Transverse colon (tissue), 4 donors: ENCODE results near the gene THSD4. TPM values are rescaled to one million over a fixed set of nuclear protein-coding genes. Genes with fewer than 3 reads are reported as not detected.
A peak's percentile ranks its signal among the peaks of the same experiment; 100 is the strongest.
"Not testable (repeated sequence)": the region's sequence is repeated elsewhere in the genome, so short reads cannot be mapped to it uniquely, and the experiment has no call there.

Source experiments
- DNase-seq: peaks from one replicate; pipeline ENCODE4 v3.0.0-alpha.2; 2019
- H3K27ac ChIP-seq, 4 donors: fragments of 200-600 bp; sonication (generic); 2 replicates each; pipeline ENCODE4 v1.5.1; 2016 to 2018; ENCODE audit warnings: inconsistent platforms in 4 of 4
- H3K27me3 ChIP-seq: fragments of 200-600 bp; sonication (generic); 2 replicates; pipeline ENCODE4 v1.5.1; 2017; ENCODE audit warnings: inconsistent platforms
- H3K36me3 ChIP-seq, 4 donors: fragments of 200-600 bp; sonication (generic); 2 replicates each; pipeline ENCODE4 v1.5.1; 2017 to 2019; ENCODE audit warnings: inconsistent platforms in 4 of 4
- H3K4me1 ChIP-seq, 4 donors: fragments of 200-600 bp; sonication (generic); 2 replicates each; pipeline ENCODE4 v1.5.1; 2017 to 2020; ENCODE audit warnings: inconsistent platforms in 4 of 4
- H3K4me3 ChIP-seq, 4 donors: fragments of 200-600 bp; sonication (generic); 1 replicate in 1 of 4; 2 replicates in 3 of 4; pipeline versions ENCODE4 v1.5.1 to v1.6.1; 2017 to 2019; ENCODE audit warnings: inconsistent platforms in 4 of 4
- H3K9me3 ChIP-seq, 2 donors: fragments of 200-600 bp; sonication (generic); 2 replicates each; pipeline ENCODE4 v1.5.1; 2017 to 2019; ENCODE audit warnings: inconsistent platforms in 2 of 2
- EP300 ChIP-seq: sonication (generic); formaldehyde crosslinking; IDR thresholded peaks from one replicate; pipeline ENCODE4 v1.6.1; 2017; ENCODE audit warnings: antibody characterized with exemption, low read depth
- POLR2A ChIP-seq: fragments of 450-650 bp; IDR thresholded peaks from one replicate; pipeline ENCODE4 v1.6.1; 2016; ENCODE audit warnings: antibody characterized with exemption, mild to moderate bottlenecking, moderate library complexity
- POLR2AphosphoS5 ChIP-seq, 3 donors: sonication (generic); formaldehyde crosslinking; IDR thresholded peaks; one replicate each; pipeline ENCODE4 v1.6.1; 2016; ENCODE audit warnings: antibody characterized with exemption in 3 of 3
- WGBS, 2 donors: methylation state at CpG; one replicate each; pipeline ENCODE4 v1.1.5; 2018; ENCODE audit warnings: low coverage in 1 of 2; 5-methylcytosine and 5-hydroxymethylcytosine counted together
- in situ Hi-C, 4 donors: fragments of 200-750 bp; cut with MboI; loops; one replicate each; pipeline versions ENCODE4 v1.15.0 to v1.15.1; 2017; ENCODE audit warnings: low sequenced_read_pairs in 3 of 4, low pct_ligation_motif_present in 1 of 4, low pct_unique_long_range_greater_than_20kb in 1 of 4
- intact Hi-C: fragments of 100-400 bp; cut with DNase I; formaldehyde crosslinking; loops from one replicate; pipeline ENCODE4 v1.15.1; 2023; ENCODE audit warnings: low total_unique reads
- total RNA-seq, 4 donors: library from RNA; depleted of rRNA; stranded (reverse); fragments of >200 nt; gene quantifications; one replicate each; pipeline ENCODE4 v1.1.0, GENCODE V29; 2016
- TF ChIP-seq, protein P1 (sequence below), 5 experiments: fragments of 200-600 bp in 3 of 5; fragments of 450-650 bp in 2 of 5; sonication (generic) in 3 of 5; IDR thresholded peaks; 1 replicate in 2 of 5; 2 replicates in 3 of 5; pipeline ENCODE4 v1.5.1; 2016 to 2017; ENCODE audit warnings: antibody characterized with exemption in 5 of 5, inconsistent platforms in 3 of 5, mild to moderate bottlenecking in 2 of 5, moderate library complexity in 1 of 5

Gene THSD4
- total RNA-seq, 4 donors from 2014 or later = 13.3 to 57.2 (median 47.4) TPM

DNA sequence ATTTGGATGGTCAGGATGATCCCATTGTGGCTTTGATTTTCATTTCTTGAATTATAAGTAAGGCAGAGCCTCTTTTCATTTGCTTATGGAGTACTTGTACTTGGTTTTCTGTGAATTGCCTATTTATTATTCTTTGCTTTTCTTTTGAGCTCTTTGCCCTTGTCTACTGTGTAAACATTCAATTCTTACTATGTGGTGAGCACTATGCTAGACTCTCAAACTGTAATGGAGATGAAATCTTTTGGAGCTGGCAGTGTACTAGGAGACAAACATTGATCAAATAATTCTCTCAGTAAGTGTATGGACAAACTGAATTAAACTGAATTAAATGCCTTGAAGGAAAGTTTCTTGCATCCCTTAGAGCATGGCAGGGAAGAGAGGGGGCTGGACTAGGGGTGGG lies 608.1 kb downstream of the THSD4 start:
- H3K27ac ChIP-seq = no peak overlapping the region
- TF ChIP-seq POLR2AphosphoS5 (IDR thresholded peaks at IDR 0.05) = no peak
- no peak for TF ChIP-seq EP300
- TF ChIP-seq, protein P1, sequence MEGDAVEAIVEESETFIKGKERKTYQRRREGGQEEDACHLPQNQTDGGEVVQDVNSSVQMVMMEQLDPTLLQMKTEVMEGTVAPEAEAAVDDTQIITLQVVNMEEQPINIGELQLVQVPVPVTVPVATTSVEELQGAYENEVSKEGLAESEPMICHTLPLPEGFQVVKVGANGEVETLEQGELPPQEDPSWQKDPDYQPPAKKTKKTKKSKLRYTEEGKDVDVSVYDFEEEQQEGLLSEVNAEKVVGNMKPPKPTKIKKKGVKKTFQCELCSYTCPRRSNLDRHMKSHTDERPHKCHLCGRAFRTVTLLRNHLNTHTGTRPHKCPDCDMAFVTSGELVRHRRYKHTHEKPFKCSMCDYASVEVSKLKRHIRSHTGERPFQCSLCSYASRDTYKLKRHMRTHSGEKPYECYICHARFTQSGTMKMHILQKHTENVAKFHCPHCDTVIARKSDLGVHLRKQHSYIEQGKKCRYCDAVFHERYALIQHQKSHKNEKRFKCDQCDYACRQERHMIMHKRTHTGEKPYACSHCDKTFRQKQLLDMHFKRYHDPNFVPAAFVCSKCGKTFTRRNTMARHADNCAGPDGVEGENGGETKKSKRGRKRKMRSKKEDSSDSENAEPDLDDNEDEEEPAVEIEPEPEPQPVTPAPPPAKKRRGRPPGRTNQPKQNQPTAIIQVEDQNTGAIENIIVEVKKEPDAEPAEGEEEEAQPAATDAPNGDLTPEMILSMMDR (IDR thresholded peaks at IDR 0.05) = no peak
- no peak for TF ChIP-seq POLR2A
- intact Hi-C loops (no loop called here), in situ Hi-C loops (no loop called here)
- H3K9me3 ChIP-seq = no peaks in the 10 kb centered on the region
- no peak for DNase-seq
- H3K4me3 ChIP-seq = no peak overlapping the region
- H3K27me3 ChIP-seq = no peaks in the 10 kb centered on the region
- H3K36me3 ChIP-seq = no peaks in the 10 kb centered on the region
- H3K4me1 ChIP-seq = peaks cover 0 to 5% (median 0%) of the 10 kb centered on the region in 4 donors

DNA sequence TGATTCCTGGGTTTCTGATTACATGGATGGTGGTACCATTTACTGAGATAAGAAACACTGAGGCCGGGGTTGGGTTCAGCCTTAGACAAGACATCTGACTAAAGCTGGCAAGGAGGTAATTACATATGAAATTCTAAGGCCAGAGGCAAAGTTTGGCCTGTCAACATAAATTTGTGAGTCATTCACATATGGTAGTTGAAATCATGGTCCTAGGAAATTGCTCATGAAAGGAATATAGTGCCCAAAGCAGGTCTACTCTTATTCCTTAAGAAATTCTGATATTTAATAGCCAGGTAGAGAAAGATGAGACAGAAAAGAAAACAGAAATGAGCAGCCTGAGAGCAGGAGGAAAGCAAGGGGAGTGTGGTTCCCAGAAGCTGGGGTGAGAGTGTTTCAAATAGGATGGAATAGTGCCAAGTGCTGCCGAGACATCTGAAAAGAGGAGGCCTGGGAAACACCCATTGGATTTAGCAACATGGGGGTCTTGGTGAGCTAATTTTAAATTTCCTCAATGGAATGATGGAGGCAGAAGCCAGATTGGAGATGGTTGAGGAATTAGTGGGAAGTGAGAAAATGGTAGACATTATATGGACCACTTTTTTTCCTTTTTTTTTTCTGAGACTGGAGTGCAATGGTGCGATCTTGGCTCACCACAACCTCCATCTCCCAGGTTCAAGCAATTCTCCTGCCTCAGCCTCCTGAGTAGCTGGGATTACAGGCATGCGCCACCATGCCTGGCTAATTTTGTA lies 610.1 kb downstream of the THSD4 start:
- H3K27ac ChIP-seq, H3K27me3 ChIP-seq, H3K9me3 ChIP-seq, DNase-seq, H3K4me3 ChIP-seq, intact Hi-C loops, H3K36me3 ChIP-seq: not testable (repeated sequence)
- in situ Hi-C loops = loop anchor here in 1 of 4 donors (25.0 kb wide), 1 partner anchor 263 kb away; no protein-coding TSS in a partner anchor
- 80% methylated on average over 4 of the region's 4 CpGs; no CpG with 5 or more reads in 1 of the 2 donors for WGBS, 2 donors
- H3K4me1 ChIP-seq = peaks cover 0 to 18% (median 4%) of the 10 kb centered on the region in 4 donors

GRCh38 chr15:71728881-71729280 lies 613.6 kb downstream of the THSD4 start:
- H3K27ac ChIP-seq = peak overlapping the region in 3 of 4 donors; percentile 0 to 25 (median 2)
- H3K4me3 ChIP-seq = no peak overlapping the region
- H3K36me3 ChIP-seq = no peaks in the 10 kb centered on the region
- WGBS, 2 donors = 43 to 45% methylated on average over 2 to 3 of the region's 3 CpGs
- intact Hi-C loops (no loop called here), in situ Hi-C loops (loop anchor here in 1 of 4 donors (25.0 kb wide), 1 partner anchor 267 kb away; no protein-coding TSS in a partner anchor)
- DNase-seq = no peak
- H3K27me3 ChIP-seq = no peaks in the 10 kb centered on the region
- peaks cover 0 to 31% (median 7%) of the 10 kb centered on the region in 4 donors for H3K4me1 ChIP-seq
- no peaks in the 10 kb centered on the region for H3K9me3 ChIP-seq
- TF ChIP-seq POLR2AphosphoS5 (IDR thresholded peaks at IDR 0.05) = no peak
- no peak for TF ChIP-seq EP300
- TF ChIP-seq, protein P1 (IDR thresholded peaks at IDR 0.05) = no peak
- TF ChIP-seq POLR2A = no peak

- WGBS, 2 donors = 39 to 45% methylated on average over 2 of the region's 2 CpGs
- intact Hi-C loops (no loop called here), in situ Hi-C loops (loop anchor here in 1 of 4 donors (25.0 kb wide), 1 partner anchor 267 kb away; no protein-coding TSS in a partner anchor)
- Histone ChIP-seq H3K36me3 (no peaks in the 10 kb centered on the region), H3K4me1 (peaks cover 0 to 31% (median 7%) of the 10 kb centered on the region in 4 donors), H3K4me3 (no peak overlapping the region), H3K9me3 (no peaks in the 10 kb centered on the region), H3K27me3 (no peaks in the 10 kb centered on the region), H3K27ac (peak overlapping the region in 3 of 4 donors; percentile 0 to 25 (median 2))
- no peak for DNase-seq
- TF ChIP-seq EP300 = no peak
- no peak for TF ChIP-seq POLR2AphosphoS5 (IDR thresholded peaks at IDR 0.05)
- no peak for TF ChIP-seq POLR2A
- TF ChIP-seq, protein P1 (IDR thresholded peaks at IDR 0.05) = no peak
These were observed 614.0 kb downstream of the THSD4 start for GRCh38 chr15:71729319-71729718.
